Neutrophil (primary cell): Measurements from ENCODE around the gene GCDH.
"Not testable (repeated sequence)": the region's sequence is repeated elsewhere in the genome, so short reads cannot be mapped to it uniquely, and the experiment has no call there.

Experiments
- H3K27ac ChIP-seq: fragments of 200-600 bp; sonication (generic); 2 replicates; pipeline ENCODE4 v1.5.1; 2016; ENCODE audit warnings: mild to moderate bottlenecking, moderate library complexity
- H3K27me3 ChIP-seq: fragments of 200-600 bp; sonication (generic); 2 replicates; pipeline ENCODE4 v1.6.0; 2016; ENCODE audit warnings: mild to moderate bottlenecking
- H3K36me3 ChIP-seq: fragments of 200-600 bp; sonication (generic); 2 replicates; pipeline ENCODE4 v1.5.1; 2017
- H3K4me1 ChIP-seq, 2 experiments: fragments of 200-600 bp in 1 of 2; sonication (generic) in 1 of 2; 1 replicate in 1 of 2; 2 replicates in 1 of 2; pipeline versions ENCODE4 v1.5.1 to v1.6.1; 2013 to 2016; ENCODE audit warnings: low read depth in 1 of 2, low read length in 1 of 2, mild to moderate bottlenecking in 1 of 2, moderate library complexity in 1 of 2; ENCODE audit not compliant: control insufficient read depth in 1 of 2, insufficient read depth in 1 of 2
- H3K4me3 ChIP-seq, 2 experiments: fragments of 200-600 bp in 1 of 2; sonication (generic) in 1 of 2; 1 replicate in 1 of 2; 2 replicates in 1 of 2; pipeline ENCODE4 v1.5.1; 2013 to 2016; ENCODE audit warnings: low read depth in 1 of 2, low read length in 1 of 2, mild to moderate bottlenecking in 1 of 2, moderate library complexity in 1 of 2
- H3K9me3 ChIP-seq: fragments of 200-600 bp; sonication (generic); 2 replicates; pipeline ENCODE4 v1.5.1; 2016
- TF ChIP-seq, protein P1 (sequence below): fragments of 200-600 bp; sonication (generic); IDR thresholded peaks from 2 replicates; pipeline ENCODE4 v1.5.1; 2016; ENCODE audit warnings: antibody characterized with exemption

The GCDH gene

DNA sequence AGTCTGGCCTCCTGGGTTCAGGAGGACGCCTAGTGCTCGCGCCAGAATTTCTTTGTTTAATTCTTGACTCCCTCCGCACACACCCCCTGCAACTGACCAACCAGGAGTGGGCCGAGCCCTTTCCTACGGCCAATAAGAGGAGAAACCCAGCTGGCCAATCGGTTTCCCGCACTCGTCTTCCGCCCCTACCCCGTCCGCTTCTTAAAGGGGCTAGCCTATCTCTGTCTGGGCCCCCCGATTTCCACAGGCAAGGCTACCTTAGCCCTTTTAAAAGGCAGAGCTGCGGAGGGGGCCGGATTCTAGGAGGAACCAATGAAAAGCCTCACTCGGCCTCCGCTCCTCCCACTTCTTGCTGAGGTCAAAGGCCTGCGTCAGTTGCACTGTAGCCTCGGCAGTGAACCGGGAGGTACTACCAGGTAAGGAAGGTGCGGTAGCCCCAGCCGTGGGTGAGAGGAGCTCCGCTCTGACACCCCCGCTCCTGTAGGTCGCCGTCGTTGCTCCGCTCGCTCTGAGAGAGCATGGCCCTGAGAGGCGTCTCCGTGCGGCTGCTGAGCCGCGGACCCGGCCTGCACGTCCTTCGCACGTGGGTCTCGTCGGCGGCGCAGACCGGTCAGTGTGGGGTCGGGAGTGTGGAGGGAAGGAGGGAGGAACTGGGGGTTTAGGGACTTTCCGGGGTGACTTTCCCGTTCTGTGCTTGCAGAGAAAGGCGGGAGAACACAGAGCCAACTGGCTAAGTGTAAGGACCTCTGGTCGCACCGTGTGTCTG lies at the start of gene GCDH:
Gene GCDH (plus strand): TSS at position 374 of the 766 bp plus-strand sequence. CDS start 145 bp downstream, at position 519.
- Histone ChIP-seq H3K9me3 (no peaks in the 10 kb centered on the region), H3K27ac (peak within 1 kb of the TSS; percentile 74), H3K4me1 (peaks cover 13 to 20% of the 10 kb centered on the region in 2 experiments), H3K36me3 (peaks cover 14% of the 10 kb centered on the region), H3K4me3 (peak within 1 kb of the TSS; percentile 79 to 82), H3K27me3 (peaks cover 4% of the 10 kb centered on the region)
- TF ChIP-seq, protein P1, sequence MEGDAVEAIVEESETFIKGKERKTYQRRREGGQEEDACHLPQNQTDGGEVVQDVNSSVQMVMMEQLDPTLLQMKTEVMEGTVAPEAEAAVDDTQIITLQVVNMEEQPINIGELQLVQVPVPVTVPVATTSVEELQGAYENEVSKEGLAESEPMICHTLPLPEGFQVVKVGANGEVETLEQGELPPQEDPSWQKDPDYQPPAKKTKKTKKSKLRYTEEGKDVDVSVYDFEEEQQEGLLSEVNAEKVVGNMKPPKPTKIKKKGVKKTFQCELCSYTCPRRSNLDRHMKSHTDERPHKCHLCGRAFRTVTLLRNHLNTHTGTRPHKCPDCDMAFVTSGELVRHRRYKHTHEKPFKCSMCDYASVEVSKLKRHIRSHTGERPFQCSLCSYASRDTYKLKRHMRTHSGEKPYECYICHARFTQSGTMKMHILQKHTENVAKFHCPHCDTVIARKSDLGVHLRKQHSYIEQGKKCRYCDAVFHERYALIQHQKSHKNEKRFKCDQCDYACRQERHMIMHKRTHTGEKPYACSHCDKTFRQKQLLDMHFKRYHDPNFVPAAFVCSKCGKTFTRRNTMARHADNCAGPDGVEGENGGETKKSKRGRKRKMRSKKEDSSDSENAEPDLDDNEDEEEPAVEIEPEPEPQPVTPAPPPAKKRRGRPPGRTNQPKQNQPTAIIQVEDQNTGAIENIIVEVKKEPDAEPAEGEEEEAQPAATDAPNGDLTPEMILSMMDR: peak; percentile 28

DNA sequence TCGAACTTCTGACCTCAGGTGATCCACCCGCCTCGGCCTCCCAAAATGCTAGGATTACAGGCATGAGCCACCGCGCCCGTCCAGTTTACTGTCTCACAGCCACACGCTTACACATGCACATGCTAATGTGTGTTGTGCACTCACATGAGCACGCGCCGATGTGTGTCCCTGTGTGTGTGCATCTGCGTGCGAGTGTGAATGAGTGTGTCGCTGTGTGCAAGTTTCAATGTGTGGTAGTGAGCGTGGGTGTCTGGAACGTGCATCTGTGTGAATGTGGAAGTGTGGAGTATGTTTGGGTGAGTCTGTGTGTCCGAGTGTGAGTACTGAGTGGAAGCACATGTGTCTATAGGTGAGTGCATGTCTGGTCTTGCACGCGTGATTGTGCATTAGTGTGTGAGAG lies 48.4 kb upstream of the GCDH start:
- Histone ChIP-seq H3K27ac (no peak overlapping the region), H3K4me1 (peaks cover 11 to 17% of the 10 kb centered on the region in 2 experiments), H3K36me3 (no peaks in the 10 kb centered on the region), H3K9me3 (no peaks in the 10 kb centered on the region), H3K27me3 (peaks cover 100% of the 10 kb centered on the region), H3K4me3 (no peak overlapping the region)
- TF ChIP-seq, protein P1: no peak

DNA sequence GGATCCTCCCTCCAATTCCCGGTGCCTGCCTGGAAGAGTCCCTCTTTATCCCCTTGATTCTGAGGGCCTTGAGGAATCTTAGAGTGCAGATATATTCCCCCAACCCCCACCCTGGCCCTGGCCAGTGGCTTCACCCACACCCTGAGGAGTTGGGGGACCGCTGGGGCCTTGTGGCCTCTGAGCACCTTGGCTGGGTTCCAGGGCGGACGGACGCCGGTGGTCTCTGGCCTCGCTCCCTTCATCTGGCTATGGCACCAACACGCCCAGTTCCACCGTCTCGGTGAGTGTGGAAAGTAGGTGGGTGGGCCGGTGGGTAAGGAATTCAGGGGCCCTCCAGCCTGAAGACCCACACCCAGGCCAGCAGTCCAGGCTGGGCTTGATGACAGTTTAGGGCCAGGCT lies 47.6 kb upstream of the GCDH start:
- H3K27ac ChIP-seq: no peak overlapping the region
- no peaks in the 10 kb centered on the region for H3K36me3 ChIP-seq
- TF ChIP-seq, protein P1: no peak
- H3K9me3 ChIP-seq: no peaks in the 10 kb centered on the region
- H3K4me3 ChIP-seq: no peak overlapping the region
- H3K27me3 ChIP-seq: peaks cover 100% of the 10 kb centered on the region
- H3K4me1 ChIP-seq: peaks cover 11 to 22% of the 10 kb centered on the region in 2 experiments

DNA sequence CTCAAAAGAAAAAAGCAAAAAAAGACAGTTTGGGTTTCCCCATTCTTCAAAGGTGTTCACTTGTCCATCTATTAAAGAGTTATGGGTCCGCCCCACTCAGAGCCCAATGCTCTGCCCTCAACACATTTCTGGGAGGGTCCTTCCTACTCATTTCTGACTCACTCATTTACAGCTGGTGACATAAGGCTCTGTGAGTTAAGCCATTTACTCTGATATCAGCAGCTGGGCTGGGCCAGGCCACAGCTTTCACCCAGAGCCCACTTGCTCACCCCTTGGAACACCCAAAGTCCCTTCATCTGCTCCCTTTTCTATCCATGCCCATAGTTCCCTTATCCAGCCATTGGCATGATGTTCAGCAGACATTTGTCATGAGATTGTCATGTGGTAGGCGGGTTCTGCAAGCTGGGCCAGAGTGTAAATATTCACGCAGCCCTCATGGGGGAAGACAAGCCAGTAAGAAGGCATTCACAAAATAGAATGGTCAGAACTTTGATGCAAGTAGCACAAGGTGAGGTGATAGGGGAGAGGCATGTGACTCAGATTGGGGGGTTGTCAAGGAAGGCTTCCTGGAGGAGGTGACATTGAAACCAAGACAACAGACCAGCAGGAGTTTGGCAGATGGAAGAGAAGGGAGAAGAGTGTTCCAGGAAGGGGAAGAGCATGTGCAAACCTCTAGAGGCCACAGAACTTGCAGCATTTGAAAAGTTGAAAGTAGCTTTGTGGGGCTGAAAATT lies 46.8 kb upstream of the GCDH start:
- H3K4me3 ChIP-seq: no peak overlapping the region
- H3K27me3 ChIP-seq: peaks cover 96% of the 10 kb centered on the region
- H3K36me3 ChIP-seq: no peaks in the 10 kb centered on the region
- peaks cover 11 to 16% of the 10 kb centered on the region in 2 experiments for H3K4me1 ChIP-seq
- H3K9me3 ChIP-seq: no peaks in the 10 kb centered on the region
- no peak overlapping the region for H3K27ac ChIP-seq
- TF ChIP-seq, protein P1: no peak

DNA sequence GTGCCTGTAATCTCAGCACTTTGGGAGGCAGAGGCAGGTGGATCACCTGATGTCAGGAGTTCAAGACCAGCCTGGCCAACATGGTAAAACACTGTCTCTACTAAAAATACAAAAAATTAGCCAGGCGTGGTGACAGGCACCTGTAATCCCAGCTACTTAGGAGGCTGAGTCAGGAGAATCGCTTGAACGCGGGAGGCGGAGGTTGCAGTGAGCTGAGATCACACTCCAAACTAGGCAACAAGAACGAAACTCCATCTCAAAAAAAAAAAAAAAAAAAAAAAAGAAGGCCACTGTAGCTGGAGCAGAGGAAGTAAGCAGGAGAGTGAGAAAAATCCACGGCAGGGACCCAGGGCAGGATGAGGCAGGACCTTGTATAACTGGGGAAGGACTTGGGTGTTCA lies 44.3 kb upstream of the GCDH start:
- H3K9me3 ChIP-seq, H3K4me3 ChIP-seq, H3K4me1 ChIP-seq, H3K36me3 ChIP-seq, H3K27ac ChIP-seq: not testable (repeated sequence)
- peaks cover 90% of the 10 kb centered on the region for H3K27me3 ChIP-seq
